ENCODE results near the gene ABCA4.
"Not testable (repeated sequence)": the region's sequence is repeated elsewhere in the genome, so short reads cannot be mapped to it uniquely, and the experiment has no call there.

Gene ABCA4

DNA sequence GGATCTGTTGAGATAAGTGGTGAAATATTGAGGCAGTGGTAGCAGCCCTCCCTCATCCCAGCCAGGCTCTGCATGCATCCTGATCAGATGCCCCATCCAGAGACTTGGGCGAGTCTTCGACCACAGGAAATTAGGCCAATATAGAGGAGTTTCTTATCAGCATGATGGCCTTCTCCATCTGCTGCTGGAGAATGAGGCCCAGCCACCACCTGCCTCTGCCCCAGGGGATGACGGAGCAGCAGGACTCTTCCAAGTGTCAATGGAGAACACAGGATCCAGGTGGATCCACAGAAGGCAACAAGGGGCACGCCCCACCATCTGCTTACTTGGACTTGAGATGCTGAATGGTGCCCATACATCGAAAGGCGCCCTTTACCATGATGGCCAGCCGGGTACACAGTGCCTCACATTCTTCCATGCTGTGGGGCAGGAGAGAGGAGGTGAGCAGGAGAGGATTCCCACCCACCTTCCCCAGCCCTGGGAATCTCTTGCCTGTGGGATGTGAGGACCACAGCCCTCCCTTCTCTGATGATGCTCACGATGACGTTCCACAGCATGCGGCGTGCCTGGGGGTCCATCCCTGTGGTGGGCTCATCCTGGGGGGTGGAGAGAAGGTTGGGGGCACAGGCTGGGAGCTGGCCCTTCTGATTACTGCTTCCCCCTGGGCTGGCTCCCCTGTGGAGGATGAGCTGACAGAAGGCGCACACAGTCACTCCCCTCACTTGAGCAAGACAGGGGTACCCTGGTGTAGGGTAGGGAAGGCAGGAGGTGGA, 120.3 kb downstream of the ABCA4 start:
- DNase-seq: no peak

DNA sequence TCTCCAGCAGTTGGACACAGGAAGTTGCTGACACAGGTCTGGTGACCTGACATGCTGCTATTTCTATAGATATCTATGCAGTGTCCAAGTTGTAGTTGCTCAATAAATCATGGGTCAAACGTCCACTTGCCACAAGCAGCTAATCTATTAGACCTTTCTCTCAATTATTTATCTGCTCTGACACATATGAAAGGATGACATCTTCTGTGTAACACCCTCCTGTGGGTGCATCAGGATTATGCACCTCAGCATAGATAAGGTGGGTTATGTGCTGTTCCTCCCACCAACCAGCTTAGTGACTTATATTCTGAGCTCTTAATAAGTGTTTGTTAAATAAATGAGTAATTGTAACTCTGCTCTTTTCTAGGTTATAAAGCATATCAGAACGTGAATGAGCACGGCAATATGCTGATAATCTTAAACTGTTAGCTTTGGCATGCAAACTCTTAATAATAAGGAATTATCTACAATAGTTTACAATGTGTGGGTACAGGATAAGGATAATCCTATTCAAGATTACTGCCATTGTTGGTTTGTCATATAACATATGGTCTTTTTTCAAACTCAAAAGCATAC, 121.0 kb downstream of the ABCA4 start:
- no peak for DNase-seq

DNA sequence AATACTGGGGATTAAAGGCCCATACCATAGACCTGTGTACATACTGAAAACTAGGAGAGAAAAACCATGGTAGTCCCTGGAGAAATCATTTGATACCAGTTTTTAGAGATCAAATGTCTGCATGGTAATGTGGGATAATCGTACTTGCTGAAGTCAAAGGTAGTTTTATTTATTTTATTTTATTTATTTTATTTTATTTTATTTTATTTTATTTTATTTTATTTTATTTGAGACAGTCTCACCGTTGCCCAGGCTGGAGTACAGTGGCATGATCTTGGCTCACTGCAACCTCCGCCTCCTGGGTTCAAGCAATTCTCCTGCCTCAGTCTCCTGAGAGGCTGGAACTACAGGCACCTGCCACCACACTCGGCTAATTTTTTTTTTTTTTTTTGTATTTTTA, 122.4 kb downstream of the ABCA4 start:
- not testable (repeated sequence) for DNase-seq

DNA sequence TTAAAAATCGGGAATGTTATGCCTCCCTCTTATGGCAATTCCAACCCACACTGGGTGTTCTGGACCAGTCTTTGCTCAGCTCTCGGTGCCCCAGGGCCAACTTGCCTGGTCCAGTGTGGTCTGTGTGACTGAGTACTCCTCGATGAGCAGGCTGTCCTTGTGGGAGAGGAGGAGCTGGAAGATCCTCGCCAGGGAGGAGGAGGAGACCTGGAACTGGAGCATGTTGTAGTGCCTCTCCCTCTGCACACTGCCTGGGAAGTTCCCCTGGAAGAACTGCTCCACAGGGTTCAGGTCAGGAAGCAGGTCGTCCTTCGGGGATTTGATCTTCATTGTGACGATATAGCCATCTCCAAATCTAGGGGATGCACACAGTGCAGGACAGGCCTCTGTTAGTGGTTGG, 123.2 kb downstream of the ABCA4 start:
- no peak for DNase-seq

DNA sequence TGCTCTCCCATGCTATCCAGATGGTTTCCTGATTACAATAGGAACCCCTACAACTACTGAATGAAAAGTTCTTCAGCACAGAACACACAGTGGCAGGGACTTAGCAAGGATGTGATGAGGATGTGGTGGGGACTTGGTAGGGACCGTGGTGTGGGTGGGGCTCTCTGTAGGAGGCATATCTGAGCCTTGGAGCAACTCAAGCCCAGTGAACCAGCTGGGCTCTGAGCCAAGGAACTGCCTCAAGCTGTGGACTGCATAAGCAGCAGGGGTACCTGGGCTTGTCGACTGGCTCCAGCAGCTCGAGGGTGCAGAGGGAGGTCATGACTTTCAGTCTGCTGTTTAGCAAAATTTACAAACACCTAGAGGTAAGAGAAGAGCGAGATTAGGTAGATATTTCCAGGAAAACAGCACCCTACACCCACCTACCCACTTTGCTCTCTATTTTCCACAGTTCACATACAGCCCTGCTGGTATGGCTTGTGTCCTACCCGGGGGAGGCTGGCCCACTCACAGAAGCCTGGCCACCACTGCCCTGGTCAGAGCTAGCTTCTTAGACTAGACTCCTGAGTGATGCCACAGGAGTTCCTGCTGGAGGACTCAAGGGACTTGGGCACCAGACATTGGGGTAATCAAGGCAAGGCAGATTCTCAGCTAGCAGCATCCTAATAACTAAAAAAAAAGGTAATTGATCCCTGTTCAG, 125.0 kb downstream of the ABCA4 start:
- no peak for DNase-seq

DNA sequence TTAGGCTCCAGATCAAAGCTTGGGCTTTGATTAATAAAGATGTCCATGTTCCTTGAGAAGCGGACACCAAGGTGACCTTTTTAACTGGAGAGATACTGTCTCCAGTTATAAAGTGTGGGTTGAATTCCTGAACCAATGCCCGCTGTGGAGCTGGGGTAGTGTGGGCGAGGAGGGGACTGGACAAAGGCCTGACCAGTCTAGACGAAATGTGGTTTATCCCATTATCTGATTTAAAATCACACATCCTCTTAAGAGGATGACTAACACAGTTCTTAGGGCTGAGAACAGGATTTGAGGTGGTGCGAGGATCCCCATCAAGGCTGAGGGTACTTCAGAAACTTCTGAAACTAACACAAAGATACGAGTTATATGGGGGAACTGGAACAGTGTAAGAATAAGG, 127.2 kb downstream of the ABCA4 start:
- no peak for DNase-seq

DNA sequence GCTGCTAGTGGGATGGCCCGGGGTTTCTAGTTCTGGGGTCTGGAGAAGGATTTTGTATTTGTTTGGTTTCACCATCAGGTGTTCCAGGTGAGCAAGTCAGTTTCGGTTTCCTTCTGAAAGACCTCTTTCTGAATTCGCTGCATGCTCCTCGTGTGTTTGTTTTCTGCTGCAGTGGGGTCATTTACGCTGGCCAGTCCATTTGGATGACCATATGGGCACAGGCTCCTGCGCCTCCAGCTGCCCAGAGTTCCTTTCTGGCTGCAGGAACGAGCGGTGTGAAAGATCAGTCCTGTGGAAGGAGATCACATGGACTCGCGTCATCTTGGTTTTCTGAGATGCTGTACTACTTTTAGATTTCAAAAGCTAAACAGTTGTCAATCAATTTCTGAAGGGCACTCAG, 128.0 kb downstream of the ABCA4 start:
- no peak for DNase-seq

DNA sequence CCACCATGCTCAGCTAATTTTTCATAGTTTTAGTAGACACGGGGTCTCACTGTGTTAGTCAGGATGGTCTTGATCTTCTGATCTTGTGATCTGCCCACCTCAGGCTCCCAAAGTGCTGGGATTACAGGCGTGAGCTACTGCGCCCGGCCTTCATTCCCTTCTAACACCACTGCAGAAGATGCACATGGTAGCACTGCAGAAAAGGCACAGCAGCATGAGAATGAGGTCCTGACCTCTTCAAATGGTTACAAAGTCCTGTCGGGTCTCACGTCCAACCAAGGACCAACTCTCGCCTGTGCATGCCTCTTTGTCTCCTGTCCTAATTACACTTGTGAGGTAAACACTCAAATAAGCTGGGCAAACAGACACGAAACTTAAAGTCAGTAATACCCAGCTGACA, 128.8 kb downstream of the ABCA4 start:
- no peak for DNase-seq

DNA sequence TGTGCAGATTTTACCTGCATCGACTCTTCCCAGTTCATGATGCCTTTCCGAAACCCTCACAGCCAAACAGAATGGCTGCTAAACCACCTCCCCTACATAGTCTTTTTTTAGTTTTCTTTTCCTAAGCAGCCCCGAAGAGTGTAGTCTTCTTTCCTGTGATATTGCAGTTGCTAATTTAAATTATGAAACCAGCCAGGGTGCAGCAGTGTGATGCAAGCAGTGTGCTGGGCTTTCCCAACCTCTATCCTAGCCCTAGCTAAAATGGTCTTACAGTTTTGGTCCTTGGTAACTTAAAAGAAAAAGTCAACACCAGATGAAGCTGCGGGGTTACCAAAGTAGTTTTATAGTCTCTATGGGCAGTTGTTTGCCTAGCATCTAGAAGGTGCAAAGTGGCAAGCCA, 129.7 kb downstream of the ABCA4 start:
- no peak for DNase-seq

DNA sequence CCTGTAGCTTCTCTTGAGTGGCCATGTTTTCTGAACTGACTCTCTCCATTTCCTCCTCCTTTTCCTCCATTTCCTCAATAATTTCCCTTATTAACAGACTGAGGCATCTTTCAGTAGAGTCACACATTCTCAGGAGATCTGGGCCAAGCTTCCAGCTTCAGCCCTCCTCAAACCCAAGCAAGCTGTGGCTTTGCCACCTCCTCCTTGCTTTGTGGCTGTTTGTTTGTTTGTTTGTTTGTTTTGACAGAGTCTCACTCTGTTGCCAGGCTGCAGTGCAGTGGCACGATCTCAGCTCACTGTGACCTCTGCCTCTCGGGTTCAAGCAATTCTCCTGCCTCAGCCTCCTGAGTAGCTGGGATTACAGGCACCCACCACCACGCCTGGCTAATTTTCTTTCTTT, 130.5 kb downstream of the ABCA4 start:
- DNase-seq: not testable (repeated sequence)

DNA sequence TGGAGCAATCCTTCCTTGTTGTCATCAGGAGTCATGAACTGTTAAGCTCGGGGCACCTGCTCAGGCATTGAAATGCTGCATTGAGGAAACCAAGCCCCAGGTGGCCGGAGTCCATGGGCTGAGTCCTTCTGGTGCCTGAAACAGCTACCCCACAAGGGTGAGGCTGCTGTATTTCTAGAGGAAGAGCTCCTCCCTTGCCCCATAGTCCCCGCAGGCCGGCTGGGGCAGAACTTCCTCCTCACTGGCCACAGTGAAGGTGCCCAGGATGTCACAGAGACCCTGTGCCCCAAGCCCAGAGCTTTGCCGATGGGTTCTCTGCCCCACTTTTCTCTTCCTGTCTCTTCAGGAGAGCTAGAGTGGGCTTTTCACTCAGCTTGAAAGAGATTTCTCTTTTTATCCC, 130.9 kb downstream of the ABCA4 start:
- DNase-seq: no peak

DNA sequence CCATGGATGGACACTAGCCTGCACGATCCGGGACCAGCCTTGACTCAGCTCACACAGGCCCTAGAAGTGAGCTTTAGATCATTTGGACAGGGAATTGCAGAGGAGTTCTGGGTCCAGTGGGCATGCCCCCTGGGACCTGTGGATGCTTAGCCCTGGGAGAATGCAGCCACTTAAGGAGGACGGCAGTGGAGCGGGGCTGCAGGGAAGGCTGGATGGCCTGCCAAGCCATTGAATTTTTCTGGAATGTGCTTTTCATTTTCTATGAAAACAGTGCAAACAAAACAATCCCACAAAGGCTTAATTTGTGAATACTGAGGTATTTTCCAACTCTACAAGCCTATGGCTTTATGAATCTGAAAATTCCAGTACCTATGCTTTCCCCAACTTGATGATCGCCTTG, 131.3 kb downstream of the ABCA4 start:
- DNase-seq: no peak

DNA sequence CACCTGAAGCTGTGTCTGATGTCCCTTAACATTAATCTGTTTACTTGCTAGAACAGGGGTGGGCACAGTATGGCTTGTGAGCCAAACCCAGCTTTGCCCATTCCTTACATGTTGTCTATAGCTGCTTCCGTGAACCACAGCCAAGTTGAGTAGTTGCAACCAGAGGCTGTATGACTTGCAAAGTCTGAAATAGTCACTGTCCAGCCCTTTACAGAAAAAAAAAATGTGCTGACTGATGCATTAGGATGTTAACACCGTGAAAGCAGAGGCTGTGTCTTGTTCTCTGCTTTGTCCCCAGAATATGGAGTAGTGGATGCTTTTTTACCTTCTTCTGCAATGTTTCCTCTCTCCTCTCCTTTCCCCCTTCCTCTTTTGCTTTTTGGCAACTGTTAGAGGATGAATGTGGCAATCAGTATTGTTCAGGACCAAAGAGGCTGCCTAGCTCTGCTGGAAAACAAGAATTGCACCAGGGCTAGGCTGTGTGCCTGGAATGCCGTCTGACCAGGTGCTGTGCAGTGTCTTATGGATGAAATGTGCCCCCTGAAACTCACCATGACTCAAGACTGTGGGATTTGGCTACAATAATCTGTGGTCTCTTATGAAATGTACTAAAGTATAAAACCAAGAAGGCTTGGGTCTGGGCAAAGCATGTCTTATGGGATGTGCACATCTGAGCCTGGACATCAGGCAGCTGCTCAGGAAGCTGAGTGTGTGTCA, 132.2 kb downstream of the ABCA4 start:
- DNase-seq: no peak

DNA sequence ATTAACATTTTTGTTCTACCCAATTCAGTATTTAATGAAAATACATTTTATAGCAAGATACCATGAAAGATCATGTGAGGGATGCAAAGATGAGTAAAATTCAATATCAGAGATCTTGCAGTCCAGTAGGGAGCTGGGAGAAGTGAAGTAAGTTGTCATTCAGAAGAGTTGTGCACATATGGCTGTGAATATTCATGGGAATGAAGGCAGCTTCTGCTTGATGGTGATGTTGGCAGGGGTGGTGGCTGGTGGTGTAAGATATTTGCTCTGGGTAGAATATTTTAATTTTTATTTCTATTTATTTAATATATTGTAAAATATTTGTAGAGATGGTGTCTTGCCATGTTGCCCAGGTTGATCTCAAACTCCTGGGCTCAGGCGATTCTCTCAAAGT, 139.7 kb downstream of the ABCA4 start:
- no peak for DNase-seq

DNA sequence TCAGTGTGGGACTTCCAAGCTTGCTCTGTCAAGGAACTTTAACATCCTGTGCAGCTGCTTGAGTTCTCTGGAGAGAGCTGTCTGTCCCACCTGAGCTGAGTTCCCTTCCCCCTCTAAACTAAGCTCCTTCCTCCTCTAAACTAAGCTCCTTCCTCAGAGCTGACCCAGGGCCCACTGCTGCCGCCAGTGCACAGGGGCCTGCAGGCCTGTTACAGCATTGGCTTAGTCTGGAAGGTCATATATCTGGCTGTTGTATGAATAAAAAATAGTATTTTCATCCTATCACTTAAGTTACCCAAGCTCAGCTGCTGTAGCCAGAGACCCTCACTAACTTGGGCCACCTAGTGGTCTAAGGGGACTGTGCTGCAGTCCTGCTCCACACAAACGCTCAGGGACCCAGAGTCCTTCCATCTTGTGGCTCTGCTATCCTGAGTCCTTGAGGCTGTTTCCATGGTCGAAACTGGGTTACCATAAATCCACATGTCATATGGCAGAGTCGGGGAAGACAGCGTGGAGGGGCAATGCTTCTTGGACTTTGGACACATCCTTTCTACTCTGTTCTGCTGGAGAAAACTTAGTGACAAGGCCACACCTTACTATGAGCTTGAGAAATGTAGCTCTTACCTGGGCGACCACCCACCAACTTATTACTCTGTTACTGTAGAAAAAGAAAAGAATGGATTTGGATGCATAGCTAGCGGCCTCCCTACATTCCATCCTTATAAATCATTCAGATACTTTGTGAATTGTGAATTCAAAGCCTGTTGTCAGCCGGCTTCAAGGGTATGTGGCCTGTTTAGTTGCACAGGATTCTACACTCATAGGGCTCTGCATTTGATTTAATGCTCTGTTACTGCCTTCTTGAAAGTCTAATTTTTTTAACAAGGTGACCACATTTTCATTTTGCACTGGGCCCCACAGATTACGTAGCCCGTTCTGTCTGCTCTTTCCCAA, 140.4 kb downstream of the ABCA4 start:
- no peak for DNase-seq

DNA sequence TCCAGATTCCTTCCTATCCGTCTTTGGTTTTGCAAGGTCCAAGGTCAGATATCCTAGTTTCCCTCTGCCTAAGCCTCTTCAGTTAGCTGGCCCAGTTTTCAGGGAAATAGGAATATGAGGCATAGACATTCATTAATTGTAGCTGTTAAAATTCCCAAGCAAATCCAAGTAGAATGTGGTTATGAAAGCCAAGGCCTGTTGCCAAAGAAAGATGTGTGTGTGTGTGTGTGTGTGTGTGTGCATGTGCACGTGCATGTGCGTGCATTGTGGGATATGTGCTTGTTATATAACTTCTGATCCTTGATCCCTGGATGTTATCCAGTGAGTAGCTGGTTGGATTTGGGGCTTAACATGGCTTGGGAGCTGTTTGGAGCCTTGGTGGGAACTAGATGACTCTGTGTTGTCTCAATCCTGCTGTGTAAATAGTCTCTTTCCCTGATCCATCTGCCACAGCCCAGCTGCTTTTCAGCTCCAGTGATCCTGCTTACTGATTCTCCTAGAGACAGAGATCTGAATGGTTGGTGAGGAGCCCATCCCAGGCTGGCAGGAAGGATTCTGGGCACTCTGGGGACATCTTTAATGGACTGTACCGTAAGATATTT, 141.1 kb downstream of the ABCA4 start:
- DNase-seq: no peak

DNA sequence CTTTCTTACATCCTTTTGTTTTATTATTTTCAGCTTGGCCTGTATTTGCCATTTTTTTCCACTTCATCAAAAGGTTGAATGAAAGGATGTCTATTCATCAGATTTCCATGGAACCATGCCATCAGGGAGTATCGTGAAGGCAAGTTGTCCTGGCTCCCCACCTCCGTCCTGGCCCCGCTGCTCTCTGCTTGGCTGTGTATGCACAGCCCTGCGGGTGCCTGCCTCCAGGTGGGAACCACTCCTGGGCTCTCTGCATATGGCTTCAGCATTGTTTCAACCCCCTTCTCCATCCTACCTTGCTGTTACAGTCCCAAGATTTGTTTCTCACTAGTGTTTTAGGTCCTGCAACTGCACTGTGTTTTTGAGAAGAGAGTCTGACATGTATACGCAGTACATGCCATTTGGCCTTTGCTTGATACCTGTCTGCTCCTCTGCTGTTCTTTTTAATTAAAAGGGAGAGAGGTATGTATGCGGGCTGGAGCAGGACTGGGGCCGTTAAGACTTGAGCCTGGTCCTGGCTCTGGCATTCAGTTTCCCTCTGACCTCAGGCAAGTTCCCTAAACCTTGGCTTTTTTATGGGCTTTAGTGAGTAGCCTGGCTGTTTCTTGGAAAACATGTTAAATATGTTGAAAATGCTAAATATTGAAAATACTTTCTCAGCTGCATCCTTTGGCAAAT, 141.8 kb downstream of the ABCA4 start:
- no peak for DNase-seq

DNA sequence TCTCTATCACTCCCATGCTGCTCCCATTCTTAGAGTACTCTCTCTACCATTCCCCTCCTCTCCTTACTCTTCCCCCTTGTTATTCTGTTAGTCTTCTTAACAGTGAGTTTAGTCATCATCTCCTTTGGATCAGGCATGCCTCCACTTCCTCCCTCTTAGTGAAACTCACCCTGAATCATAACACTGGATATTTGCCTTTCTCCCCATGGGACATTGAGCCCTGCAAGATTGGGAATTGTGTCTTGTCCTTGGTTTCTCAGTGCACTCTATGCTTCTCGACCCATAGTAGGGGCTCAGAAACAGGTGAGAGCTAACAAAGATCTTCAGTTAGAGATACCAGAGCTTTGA, 143.4 kb downstream of the ABCA4 start:
- no peak for DNase-seq

DNA sequence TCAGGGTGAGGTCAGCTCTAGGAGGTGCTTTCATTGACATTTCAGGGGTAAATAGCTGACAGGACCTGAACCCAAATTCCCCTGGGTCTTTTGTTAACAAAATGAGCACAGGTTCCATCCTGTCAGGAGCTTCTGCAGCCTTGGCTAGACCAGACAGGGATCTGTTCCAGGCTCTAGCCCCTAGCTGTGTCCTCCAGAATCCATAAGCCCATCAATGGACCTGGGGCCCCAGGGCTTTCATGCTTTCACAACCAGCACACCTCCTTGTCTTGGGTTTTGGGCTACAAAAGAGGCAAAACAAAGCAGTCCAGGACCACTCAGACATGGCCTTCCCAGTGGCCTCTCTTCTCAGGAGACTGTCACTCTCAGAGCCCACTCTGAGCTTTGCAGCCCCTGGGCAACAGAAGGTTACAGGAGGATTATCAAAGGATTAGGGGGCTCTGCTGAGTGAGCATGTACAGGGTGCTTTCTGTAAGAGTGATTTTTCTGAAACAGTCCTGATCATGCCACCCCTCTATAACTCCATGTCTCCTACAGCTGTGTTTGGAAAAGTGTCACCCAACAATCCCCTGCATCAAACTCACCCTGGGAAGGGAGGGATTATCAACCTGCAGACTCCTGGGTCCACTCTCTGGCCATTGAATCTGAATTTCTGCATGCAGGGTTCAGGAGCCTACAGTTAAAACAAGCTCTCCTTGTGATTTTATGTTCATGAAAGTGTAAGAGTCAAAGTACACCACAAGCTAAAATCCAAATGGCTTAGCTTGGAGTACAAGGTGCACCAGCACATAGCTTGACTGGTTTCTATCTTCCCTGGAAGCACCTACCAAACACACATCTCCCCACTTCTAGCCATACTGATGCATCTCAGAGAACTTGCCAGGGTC, 144.0 kb downstream of the ABCA4 start:
- no peak for DNase-seq

DNA sequence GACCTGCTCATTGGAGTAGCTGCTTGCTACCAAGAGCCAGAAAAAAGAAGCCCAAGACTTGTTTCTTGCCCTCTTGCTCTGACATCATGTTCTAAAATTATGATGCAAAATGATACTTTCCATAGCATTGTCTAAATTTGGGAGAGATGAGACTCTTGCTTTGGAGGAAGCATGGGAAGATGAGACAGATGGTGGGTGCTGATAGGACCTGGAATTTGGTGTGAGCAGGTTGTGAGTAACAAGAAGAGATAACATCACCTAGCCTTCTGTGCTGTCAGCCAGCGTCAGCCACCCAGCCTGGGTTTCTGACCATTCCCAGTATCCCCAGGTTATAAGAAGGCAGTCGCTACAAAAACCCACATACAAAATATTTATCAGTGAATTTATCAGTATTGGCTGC, 144.7 kb downstream of the ABCA4 start:
- DNase-seq: no peak

DNA sequence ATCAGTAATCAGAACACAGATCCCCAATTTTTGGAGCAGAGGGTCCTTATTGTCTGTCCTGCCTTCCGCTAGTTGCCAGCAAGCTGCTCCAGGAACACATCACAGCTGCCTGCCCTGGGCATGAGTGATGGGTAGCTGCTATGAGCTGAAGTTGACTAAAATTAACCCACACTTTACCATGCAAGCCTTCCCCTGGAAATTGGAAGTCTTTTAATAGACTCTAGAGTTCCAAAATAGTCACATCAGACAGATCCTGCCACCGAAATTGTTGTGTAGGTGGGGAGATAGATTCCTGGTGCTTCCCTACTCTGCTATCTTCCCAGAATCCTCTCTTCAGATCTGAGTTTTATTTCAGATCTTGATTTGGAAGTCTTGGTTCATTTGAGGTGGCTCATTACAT, 148.6 kb downstream of the ABCA4 start:
- DNase-seq: no peak

Data from CD4-positive, alpha-beta T cell treated with Interleukin-15 for 1 hour (primary cell).